Measurements from ENCODE around the gene LRP1B. TPM values are rescaled to one million over a fixed set of nuclear protein-coding genes. Genes with fewer than 3 reads are reported as not detected.

LRP1B gene
- total and polyA plus RNA-seq, 2 donors (not counting 1 experiment from before 2014, with no cell fraction given), result not detected

GRCh38 chr2:141364821-141365220 lies 766.0 kb downstream of the LRP1B start:
- ATAC-seq (ENCODE audit: low read depth) (no peak), DNase-seq (no peak)
- Histone ChIP-seq H3K27me3 (replicated peaks in 1 of 4; ENCODE audit: control extremely low read depth in 1 of 4, control insufficient read depth in 3 of 4, insufficient read depth in 4 of 4, low read length in 3 of 4) (no peaks in the 10 kb centered on the region), H2AFZ (ENCODE audit: insufficient read depth, low read depth, low read length, poor library complexity, severe bottlenecking) (no peak overlapping the region), H3K4me2 (replicated peaks; ENCODE audit: low read depth, low read length, poor library complexity, severe bottlenecking) (no peak overlapping the region), H3K27ac (ENCODE audit: low read length in 2 of 2) (no peak overlapping the region), H3K79me2 (ENCODE audit: control insufficient read depth, insufficient read depth, low read length) (no peaks in the 10 kb centered on the region), H3K4me1 (ENCODE audit: control insufficient read depth in 2 of 2, insufficient read depth in 2 of 2, low read length in 2 of 2) (no peaks in the 10 kb centered on the region), H4K20me1 (ENCODE audit: control insufficient read depth, insufficient read depth, low read length, poor library complexity, severe bottlenecking) (no peaks in the 10 kb centered on the region), H3K9ac (ENCODE audit: low read length) (no peak overlapping the region), H3K9me3 (ENCODE audit: control extremely low read depth in 1 of 3, control insufficient read depth in 2 of 3, insufficient read depth in 1 of 3, low read length in 2 of 3) (no peaks in the 10 kb centered on the region), H3K36me3 (replicated peaks in 1 of 2; ENCODE audit: control extremely low read depth in 1 of 2, control insufficient read depth in 1 of 2, extremely low read depth in 1 of 2, insufficient read depth in 2 of 2, low read length in 1 of 2) (no peaks in the 10 kb centered on the region), H3K4me3 (ENCODE audit: control extremely low read depth in 1 of 5, extremely low read depth in 1 of 5, insufficient read depth in 1 of 5, low read depth in 2 of 5, low read length in 4 of 5) (no peak overlapping the region)
- ChIA-PET CTCF (no interaction called here), POLR2A (no interaction called here)
- Mint-ChIP-seq H3K4me1 (no peaks in the 10 kb centered on the region), H3K9me3 (ENCODE audit: insufficient read depth) (no peaks in the 10 kb centered on the region), H3K27ac (no peak overlapping the region), H3K4me3 (no peak overlapping the region), H3K27me3 (no peaks in the 10 kb centered on the region)
- WGBS (ENCODE audit: insufficient coverage), result no CpG with 5 or more reads among the region's 1 CpG
- no peak for TF ChIP-seq CTCF (IDR thresholded peaks at IDR 0.05)
- no peak for TF ChIP-seq EZH2 (IDR thresholded peaks at IDR 0.05; ENCODE audit: borderline replicate concordance, insufficient read depth, low read depth, low read length, poor library complexity, severe bottlenecking)
- intact Hi-C loops (cut with micrococcal nuclease), result no loop called here

GRCh38 chr2:141362311-141362710 lies 768.5 kb downstream of the LRP1B start:
- Histone ChIP-seq H3K27ac (ENCODE audit: low read length in 2 of 2) (no peak overlapping the region), H3K27me3 (replicated peaks in 1 of 4; ENCODE audit: control extremely low read depth in 1 of 4, control insufficient read depth in 3 of 4, insufficient read depth in 4 of 4, low read length in 3 of 4) (no peaks in the 10 kb centered on the region), H3K79me2 (ENCODE audit: control insufficient read depth, insufficient read depth, low read length) (no peaks in the 10 kb centered on the region), H3K9ac (ENCODE audit: low read length) (no peak overlapping the region), H4K20me1 (ENCODE audit: control insufficient read depth, insufficient read depth, low read length, poor library complexity, severe bottlenecking) (no peaks in the 10 kb centered on the region), H3K4me3 (ENCODE audit: control extremely low read depth in 1 of 5, extremely low read depth in 1 of 5, insufficient read depth in 1 of 5, low read depth in 2 of 5, low read length in 4 of 5) (no peak overlapping the region), H3K9me3 (ENCODE audit: control extremely low read depth in 1 of 3, control insufficient read depth in 2 of 3, insufficient read depth in 1 of 3, low read length in 2 of 3) (no peaks in the 10 kb centered on the region), H2AFZ (ENCODE audit: insufficient read depth, low read depth, low read length, poor library complexity, severe bottlenecking) (no peak overlapping the region), H3K4me2 (replicated peaks; ENCODE audit: low read depth, low read length, poor library complexity, severe bottlenecking) (no peak overlapping the region), H3K36me3 (replicated peaks in 1 of 2; ENCODE audit: control extremely low read depth in 1 of 2, control insufficient read depth in 1 of 2, extremely low read depth in 1 of 2, insufficient read depth in 2 of 2, low read length in 1 of 2) (no peaks in the 10 kb centered on the region), H3K4me1 (ENCODE audit: control insufficient read depth in 2 of 2, insufficient read depth in 2 of 2, low read length in 2 of 2) (no peaks in the 10 kb centered on the region)
- TF ChIP-seq EZH2 (IDR thresholded peaks at IDR 0.05; ENCODE audit: borderline replicate concordance, insufficient read depth, low read depth, low read length, poor library complexity, severe bottlenecking) (no peak), CTCF (IDR thresholded peaks at IDR 0.05) (no peak)
- ChIA-PET CTCF (interaction anchor here (0.7 kb wide), 1 partner anchor 128 kb away, joined by 3 read pairs; no protein-coding TSS in a partner anchor), POLR2A (no interaction called here)
- intact Hi-C loops (cut with micrococcal nuclease), result no loop called here
- Mint-ChIP-seq H3K9me3 (ENCODE audit: insufficient read depth) (no peaks in the 10 kb centered on the region), H3K27me3 (no peaks in the 10 kb centered on the region), H3K4me3 (no peak overlapping the region), H3K4me1 (no peaks in the 10 kb centered on the region), H3K27ac (no peak overlapping the region)
- DNase-seq (no peak), ATAC-seq (ENCODE audit: low read depth) (no peak)
- WGBS (ENCODE audit: insufficient coverage), result 89% methylated on average over 4 of the region's 4 CpGs
